K562 (cell line): ENCODE measurements around the gene BHLHE40. TPM values are rescaled to one million over a fixed set of nuclear protein-coding genes. Genes with fewer than 3 reads are reported as not detected.

Experiments
- ATAC-seq: fragments of 200-7000 bp; cut with Tn5 transposase; 3 replicates; pipeline ENCODE4 v1.9.1; 2020; ENCODE audit warnings: moderate library complexity
- BruUV-seq: library from RNA; stranded (reverse); fragments of 400-500 nt; replicated peaks from 2 replicates; lab custom pipeline; 2021; lab: Mats Ljungman, UMichigan
- CTCF ChIA-PET: fragments of 300-600 bp; formaldehyde crosslinking; extraction: SDS; loops from one replicate; lab custom pipeline; 2021; ENCODE audit warnings: low intra/inter-chr PET ratio; lab: Yijun Ruan, JAX
- POLR2A ChIA-PET: fragments of 300-600, 350-650 bp; sonication (Branson Sonifier 250); formaldehyde crosslinking; extraction: SDS; loops from one replicate; lab custom pipeline; 2021; ENCODE audit warnings: antibody characterized with exemption, inconsistent platforms; lab: Yijun Ruan, JAX
- DNase-seq, 4 experiments: peaks; one replicate each; pipeline versions ENCODE4 v3.0.0 to v3.0.0-alpha.2; 2011 to 2018; ENCODE audit warnings: low spot score in 3 of 4, mixed read lengths in 3 of 4; ENCODE audit errors: extremely low read depth in 1 of 4
- FAIRE-seq: peaks from 2 replicates; lab custom pipeline; 2011; peaks lifted over from hg19 to GRCh38; lab: Jason Lieb, UNC
- H2AFZ ChIP-seq: 2 replicates; pipeline ENCODE4 v1.6.0; 2011; ENCODE audit warnings: low read depth, low read length, control low read depth, inconsistent platforms
- H3K27ac ChIP-seq: fragments of 200-600 bp; 3 replicates; pipeline ENCODE4 v1.8.0; 2011; ENCODE audit warnings: low read depth, mild to moderate bottlenecking, control low read depth, inconsistent platforms, low read length, moderate library complexity, mixed read lengths; ENCODE audit errors: extremely low read depth
- H3K27me3 ChIP-seq, 2 experiments: fragments of 300-600 bp in 1 of 2; 2 replicates in 1 of 2; 3 replicates in 1 of 2; pipeline versions ENCODE4 v1.6.0 to v1.8.0; 2011; ENCODE audit warnings: inconsistent platforms in 2 of 2, low read length in 2 of 2, mild to moderate bottlenecking in 1 of 2, mixed read lengths in 1 of 2, moderate library complexity in 1 of 2; ENCODE audit not compliant: control insufficient read depth in 2 of 2, insufficient read depth in 2 of 2
- H3K36me3 ChIP-seq: fragments of 300-600 bp; 3 replicates; pipeline ENCODE4 v1.8.0; 2011; ENCODE audit warnings: mild to moderate bottlenecking, low read length, inconsistent platforms; ENCODE audit not compliant: control insufficient read depth, insufficient read depth
- H3K4me1 ChIP-seq, 2 experiments: fragments of 200-600 bp in 1 of 2; replicated peaks in 1 of 2; 2 replicates in 1 of 2; 3 replicates in 1 of 2; pipeline versions ENCODE4 v1.5.1 to v1.8.0; 2011; ENCODE audit warnings: inconsistent platforms in 2 of 2, low read length in 2 of 2, mild to moderate bottlenecking in 1 of 2, mixed read lengths in 1 of 2, moderate library complexity in 1 of 2; ENCODE audit not compliant: control insufficient read depth in 2 of 2, insufficient read depth in 2 of 2
- H3K4me2 ChIP-seq: 2 replicates; pipeline ENCODE4 v1.6.1; 2011; ENCODE audit warnings: low read length, control low read depth, inconsistent platforms, mixed read lengths; ENCODE audit not compliant: insufficient read depth
- H3K4me3 ChIP-seq: fragments of 200-600 bp; sonication (generic), shearing (Covaris generic); 2 replicates; pipeline ENCODE4 v1.5.1; 2016; ENCODE audit warnings: control low read depth, inconsistent platforms
- H3K79me2 ChIP-seq: fragments of 200-600 bp; 3 replicates; pipeline ENCODE4 v1.8.0; 2011; ENCODE audit warnings: low read length, inconsistent platforms; ENCODE audit not compliant: control insufficient read depth, insufficient read depth
- H3K9ac ChIP-seq, 2 experiments: 2 replicates each; pipeline versions ENCODE4 v1.6.0 to v1.6.1; 2011; ENCODE audit warnings: low read depth in 2 of 2, low read length in 2 of 2, control low read depth in 1 of 2, inconsistent platforms in 1 of 2, mild to moderate bottlenecking in 1 of 2, mixed read lengths in 1 of 2; ENCODE audit not compliant: insufficient read depth in 1 of 2
- H3K9me1 ChIP-seq: one replicate; pipeline ENCODE4 v1.6.0; 2011; ENCODE audit warnings: inconsistent platforms, mild to moderate bottlenecking, low read length, moderate library complexity; ENCODE audit not compliant: control insufficient read depth, insufficient read depth
- H3K9me3 ChIP-seq: replicated peaks from 2 replicates; pipeline ENCODE4 v1.5.1; 2011; ENCODE audit warnings: low read depth, low read length, inconsistent platforms; ENCODE audit not compliant: control insufficient read depth, insufficient read depth
- H4K20me1 ChIP-seq: replicated peaks from 2 replicates; pipeline ENCODE4 v1.6.1; 2011; ENCODE audit warnings: low read length, inconsistent platforms, mixed read lengths; ENCODE audit not compliant: control insufficient read depth, insufficient read depth
- BCOR ChIP-seq: fragments of 450-650 bp; IDR thresholded peaks from 2 replicates; pipeline ENCODE4 v1.6.1; 2016
- BRD9 ChIP-seq: fragments of 450-650 bp; IDR thresholded peaks from 2 replicates; pipeline ENCODE4 v1.6.1; 2018; ENCODE audit warnings: low read depth; ENCODE audit not compliant: partially characterized antibody
- CBFA2T3 ChIP-seq: fragments of 450-650 bp; IDR thresholded peaks from 2 replicates; pipeline ENCODE4 v1.6.1; 2017
- CBX1 ChIP-seq: sonication (generic); IDR thresholded peaks from 2 replicates; pipeline ENCODE4 v1.6.1; 2016; ENCODE audit warnings: antibody characterized with exemption, low read depth, mild to moderate bottlenecking
- KDM1A ChIP-seq, 2 experiments: fragments of 450-650 bp; IDR thresholded peaks; 2 replicates each; pipeline ENCODE4 v1.6.1; 2016; ENCODE audit warnings: mild to moderate bottlenecking in 2 of 2
- MLLT1 ChIP-seq, 2 experiments: fragments of 450-650 bp; IDR thresholded peaks; 2 replicates each; pipeline ENCODE4 v1.6.1; 2016
- PKNOX1 ChIP-seq: fragments of 450-650 bp; IDR thresholded peaks from 2 replicates; pipeline ENCODE4 v1.6.1; 2016
- POLR3G ChIP-seq: IDR thresholded peaks from 2 replicates; pipeline ENCODE4 v1.6.1; 2011; ENCODE audit not compliant: insufficient read length, insufficient replicate concordance; ENCODE audit errors: extremely low read depth
- RBM25 ChIP-seq: fragments of 200-400 bp; formaldehyde crosslinking; IDR thresholded peaks from 2 replicates; pipeline ENCODE4 v1.6.1; 2018; ENCODE audit warnings: low read length, low read depth, moderate library complexity; ENCODE audit not compliant: severe bottlenecking
- SMARCA5 ChIP-seq: fragments of 450-650 bp; IDR thresholded peaks from 2 replicates; pipeline ENCODE4 v1.6.1; 2016
- ZFX ChIP-seq: sonication (generic); formaldehyde crosslinking; IDR thresholded peaks from 2 replicates; pipeline ENCODE4 v1.8.0; 2022; ENCODE audit warnings: mild to moderate bottlenecking, missing genetic modification reagents, moderate library complexity
- ZNF121 ChIP-seq: sonication (generic); formaldehyde crosslinking; conservative IDR thresholded peaks from 2 replicates; pipeline ENCODE4 v1.8.0; 2022; ENCODE audit warnings: missing genetic modification reagents
- WGBS: fragments of 100-300 bp; shearing (Covaris generic); methylation state at CpG from one replicate; pipeline ENCODE4 v1.1.6; 2016; ENCODE audit warnings: low coverage, mixed read lengths; ENCODE audit not compliant: insufficient coverage; ENCODE audit errors: missing lambda C conversion rate; 5-methylcytosine and 5-hydroxymethylcytosine counted together
- in situ Hi-C: fragments of 300-500 bp; cut with MboI; formaldehyde crosslinking; loops from 4 replicates; pipeline ENCODE4 v1.15.0; 2018; ENCODE audit warnings: inconsistent platforms, mixed read lengths
- intact Hi-C: fragments of 100-400 bp; cut with micrococcal nuclease; formaldehyde crosslinking; loops from 2 replicates; pipeline ENCODE4 v1.14.2; 2022
- polyA plus RNA-seq, 8 experiments: library from polyadenylated mRNA; depleted of rRNA in 4 of 8; stranded (reverse) in 5 of 8; unstranded in 3 of 8; fragments of >200 nt; fragmentation: Nextera tagmentation in 2 of 8; fragmentation: Illumina TruSeq in 1 of 8; extraction: Ambion mirVana in 2 of 8; extraction: Trizol in 1 of 8; gene quantifications; 2 replicates each; pipeline versions ENCODE4 v1.2.1 to v1.2.3, GENCODE V29; 2011 to 2014; ENCODE audit warnings: inconsistent platforms in 1 of 8, missing spikeins in 1 of 8
- total RNA-seq, 7 experiments: library from RNA; depleted of rRNA in 6 of 7; stranded (reverse); fragments of >200 nt in 6 of 7; fragmentation: Illumina TruSeq in 2 of 7; extraction: Trizol in 2 of 7; gene quantifications; 2 replicates each; pipeline versions ENCODE4 v1.2.1 to v1.2.3, GENCODE V29; 2011 to 2021; ENCODE audit warnings: low replicate concordance in 1 of 7

The BHLHE40 gene
- total and polyA plus RNA-seq, 9 of the 15 experiments (the other 6 are each of a cell fraction or from before 2014, with no cell fraction given): 12.0 to 83.9 (median 31.4) TPM

- TF ChIP-seq MLLT1 (IDR thresholded peaks at IDR 0.05) (no peak), BRD9 (peak; percentile 71), PKNOX1 (no peak), CBX1 (peak; percentile 72), CBFA2T3 (no peak)
Measured at GRCh38 chr3:5002871-5003247, 23.6 kb downstream of the BHLHE40 start (continued).

GRCh38 chr3:5004319-5005152 lies 25.3 kb downstream of the BHLHE40 start:
- no peak overlapping the region for H3K4me3 ChIP-seq
- peak overlapping the region; percentile 10 to 86; a peak in 3 of 4 replicates for H3K9ac ChIP-seq
- peaks cover 19 to 45% of the 10 kb centered on the region in 2 experiments for H3K4me1 ChIP-seq
- no peaks in the 10 kb centered on the region for H3K36me3 ChIP-seq
- in situ Hi-C loops (no loop called here), intact Hi-C loops (no loop called here)
- FAIRE-seq (no peak), DNase-seq (no peak), ATAC-seq (no peak)
- WGBS: 80% methylated on average over 12 of the region's 12 CpGs
- H3K27ac ChIP-seq: no peak overlapping the region
- ChIA-PET POLR2A (interaction anchor here (0.6 to 1.5 kb wide), 5 partner anchors 10 to 573 kb away, joined by 3 to 5 read pairs (median 4); no protein-coding TSS in a partner anchor), CTCF (no interaction called here)
- no peak overlapping the region for H3K4me2 ChIP-seq
- H3K9me1 ChIP-seq: no peaks in the 10 kb centered on the region
- H3K27me3 ChIP-seq: no peaks in the 10 kb centered on the region
- no peaks in the 10 kb centered on the region for H3K9me3 ChIP-seq
- no TSS peak for BruUV-seq
- TF ChIP-seq RBM25 (peak; percentile 57), KDM1A (IDR thresholded peaks at IDR 0.05) (peak; percentile 71 to 73), SMARCA5 (peak; percentile 26; the same call in 1 of the 2 replicates), ZFX (CRISPR knock-in tag) (no peak), ZNF121 (peak; percentile 92), BCOR (peak; percentile 78), POLR3G (no peak)
- no peaks in the 10 kb centered on the region for H4K20me1 ChIP-seq
- peak overlapping the region; percentile 30 for H2AFZ ChIP-seq
- no peaks in the 10 kb centered on the region for H3K79me2 ChIP-seq
